AG10803 (cell line): Measurements from ENCODE around the gene PBRM1.

Experiments used
- DNase-seq: peaks from one replicate; pipeline ENCODE4 v3.0.0; 2010; ENCODE audit warnings: low read depth
- H3K4me3 ChIP-seq: 2 replicates; pipeline ENCODE4 v1.5.1; 2011; ENCODE audit warnings: mild to moderate bottlenecking, low read length, control low read depth
- CTCF ChIP-seq: conservative IDR thresholded peaks from 2 replicates; pipeline ENCODE4 v1.5.1; 2011; ENCODE audit warnings: mild to moderate bottlenecking, low read length, control low read depth, inconsistent platforms

PBRM1 gene

GRCh38 chr3:52512727-52513126, 173.0 kb downstream of the PBRM1 start:
- no peak overlapping the region for H3K4me3 ChIP-seq
- no peak for TF ChIP-seq CTCF
- DNase-seq, result no peak

- no peak for TF ChIP-seq CTCF
- DNase-seq, result no peak
Measured at GRCh38 chr3:52512105-52512504, 173.6 kb downstream of the PBRM1 start.

GRCh38 chr3:52511509-52511908, 174.2 kb downstream of the PBRM1 start:
- no peak overlapping the region for H3K4me3 ChIP-seq
- no peak for TF ChIP-seq CTCF
- no peak for DNase-seq

More at GRCh38 chr3:52512105-52512504, 173.6 kb downstream of the PBRM1 start:
- H3K4me3 ChIP-seq, result no peak overlapping the region

GRCh38 chr3:52509753-52510328, 175.9 kb downstream of the PBRM1 start:
- TF ChIP-seq CTCF, result no peak
- no peak overlapping the region for H3K4me3 ChIP-seq
- no peak for DNase-seq

GRCh38 chr3:52507359-52507758, 178.4 kb downstream of the PBRM1 start:
- TF ChIP-seq CTCF, result no peak
- DNase-seq, result peak; percentile 20
- H3K4me3 ChIP-seq, result no peak overlapping the region

GRCh38 chr3:52506266-52506966, 179.3 kb downstream of the PBRM1 start:
- DNase-seq, result no peak
- no peak overlapping the region for H3K4me3 ChIP-seq
- TF ChIP-seq CTCF, result no peak

- no peak for TF ChIP-seq CTCF
- DNase-seq, result no peak
Measured at GRCh38 chr3:52504977-52505376, 180.7 kb downstream of the PBRM1 start.

More at GRCh38 chr3:52504977-52505376, 180.7 kb downstream of the PBRM1 start:
- no peak overlapping the region for H3K4me3 ChIP-seq
